Right lung (tissue), 5 donors: ENCODE results near the gene VAV1. TPM values are rescaled to one million over a fixed set of nuclear protein-coding genes. Genes with fewer than 3 reads are reported as not detected.
"Not testable (repeated sequence)": the region's sequence is repeated elsewhere in the genome, so short reads cannot be mapped to it uniquely, and the experiment has no call there.

Experiments used
- DNase-seq, 2 donors: peaks; one replicate each; pipeline ENCODE4 v3.0.0-alpha.2; 2013
- polyA plus RNA-seq, 5 donors: library from polyadenylated mRNA; unstranded; fragments of 120-200 nt; gene quantifications; one replicate each; pipeline versions ENCODE4 v1.2.1 to v1.2.3, GENCODE V29; 2013; ENCODE audit warnings: inconsistent platforms in 1 of 5, low replicate concordance in 1 of 5; ENCODE audit not compliant: insufficient read length in 5 of 5, insufficient read depth in 1 of 5

The VAV1 gene
- polyA plus RNA-seq, 5 donors, result 2.0 to 2.6 (median 2.2) TPM

DNA sequence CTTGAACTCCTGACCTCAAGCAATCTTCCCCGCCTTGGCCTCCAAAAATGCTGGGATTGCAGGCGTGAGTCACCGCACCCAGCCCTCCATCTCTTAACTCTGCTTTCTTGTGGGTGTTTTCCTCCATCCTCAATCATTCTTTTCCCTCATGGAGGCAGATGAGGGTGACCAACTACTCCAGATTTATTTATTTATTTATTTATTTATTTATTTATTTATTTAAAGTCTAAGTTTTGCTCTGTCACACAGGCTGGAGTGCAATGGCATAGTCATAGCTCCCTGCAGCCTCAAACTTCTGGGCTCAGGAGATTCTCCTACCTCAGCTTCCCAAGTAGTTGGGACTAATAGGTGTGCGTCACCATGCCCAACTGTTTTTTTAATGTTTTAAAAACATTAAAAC lies 14.9 kb downstream of the VAV1 start:
- DNase-seq, result no peak

DNA sequence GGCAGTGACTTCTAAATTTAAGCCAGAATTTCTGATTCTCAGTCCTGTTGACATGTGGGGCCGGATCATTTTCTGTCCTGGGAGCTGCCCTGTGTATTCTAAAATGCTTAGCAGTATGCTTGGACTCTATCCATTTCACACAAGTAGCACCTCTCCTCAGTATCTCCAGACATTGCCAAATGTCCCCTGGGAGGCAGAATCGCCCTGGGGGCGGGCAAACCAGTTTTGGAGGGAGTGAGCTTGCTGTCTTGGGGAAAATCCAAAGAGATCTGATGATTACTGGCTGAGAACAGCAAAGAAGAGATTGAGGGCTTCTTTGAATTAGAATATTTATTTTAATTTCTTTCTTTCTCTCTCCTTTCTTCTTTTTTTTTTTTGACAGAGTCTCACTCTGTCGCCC lies 16.4 kb downstream of the VAV1 start:
- no peak for DNase-seq

DNA sequence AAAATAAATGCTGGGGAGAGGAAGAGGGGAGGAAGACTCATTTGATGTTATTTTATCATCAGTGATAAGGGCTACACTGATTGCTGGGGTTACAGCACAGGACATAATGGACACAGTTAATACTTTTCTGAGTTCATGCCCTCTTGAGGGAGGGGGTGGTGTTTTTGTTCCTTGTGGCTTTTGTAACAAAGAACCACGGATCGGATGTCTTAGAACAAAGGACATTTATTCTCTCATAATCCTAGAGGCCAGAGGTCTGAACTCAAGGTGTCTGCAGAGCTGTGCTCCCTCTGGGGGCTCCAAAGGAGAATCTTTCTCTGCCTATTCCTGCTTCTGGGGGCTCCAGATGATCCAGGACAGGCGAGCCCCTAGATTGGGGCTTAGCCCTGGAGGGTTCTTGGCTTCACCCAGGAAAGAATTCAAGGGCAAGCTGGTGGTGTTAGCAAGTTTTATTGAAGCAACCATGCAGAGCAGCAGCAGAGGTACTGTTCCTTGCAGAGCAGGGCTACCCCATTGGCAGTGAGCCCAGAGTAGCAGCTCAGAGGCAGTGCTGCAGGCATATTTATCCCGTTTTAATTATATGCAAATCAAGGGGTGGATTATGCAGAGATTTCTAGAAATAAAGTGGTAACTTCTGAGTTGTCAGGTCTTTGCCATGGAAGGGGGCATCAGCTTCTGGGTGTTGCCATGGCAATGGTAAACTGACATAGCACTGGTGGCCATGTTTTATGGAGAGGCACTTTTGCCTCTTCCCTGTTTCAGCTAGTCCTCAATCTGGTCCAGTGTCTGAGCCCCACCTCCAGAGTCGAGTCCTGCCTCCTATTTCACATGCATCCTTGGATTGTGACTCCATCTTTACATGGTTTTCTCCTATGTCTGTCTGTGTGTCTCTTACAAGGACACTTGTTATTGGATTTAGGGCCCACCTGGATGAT lies 18.0 kb downstream of the VAV1 start:
- DNase-seq, result no peak

DNA sequence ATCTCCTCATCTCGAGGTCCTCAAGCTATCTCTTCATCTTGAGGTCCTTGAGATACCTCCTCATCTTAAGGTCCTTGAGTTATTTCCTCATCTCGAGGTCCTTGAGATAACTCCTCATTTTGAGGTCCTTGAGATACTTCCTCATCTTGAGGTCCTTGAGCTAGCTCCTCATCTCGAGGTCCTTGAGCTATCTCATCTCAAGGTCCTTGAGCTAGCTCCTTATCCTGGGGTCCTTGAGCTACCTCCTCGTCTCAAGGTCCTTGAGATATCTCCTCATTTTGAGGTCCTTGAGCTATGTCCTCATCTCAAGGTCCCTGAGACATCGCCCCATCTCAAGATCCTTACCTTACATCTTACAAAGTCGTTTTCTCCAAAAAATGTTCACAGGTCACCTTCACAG lies 18.7 kb downstream of the VAV1 start:
- DNase-seq, result no peak

DNA sequence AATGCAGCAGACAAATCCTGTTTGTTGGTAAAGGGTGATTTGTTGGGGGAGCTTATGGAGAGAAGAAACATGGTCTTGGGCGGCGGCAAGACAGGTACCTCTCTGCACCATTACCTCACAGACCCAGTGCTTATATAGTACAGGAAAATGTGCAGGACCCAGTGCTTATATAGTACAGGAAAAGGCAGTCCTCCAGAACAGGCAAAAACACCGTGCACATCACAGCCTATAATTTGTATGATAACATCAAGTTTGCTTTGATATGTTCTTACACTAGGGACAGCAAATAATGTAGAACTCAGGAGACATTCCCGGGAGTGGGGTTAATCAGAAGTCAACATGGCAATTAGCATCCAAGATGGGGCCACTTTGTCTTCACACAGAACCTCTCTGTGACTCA lies 20.9 kb downstream of the VAV1 start:
- no peak for DNase-seq

DNA sequence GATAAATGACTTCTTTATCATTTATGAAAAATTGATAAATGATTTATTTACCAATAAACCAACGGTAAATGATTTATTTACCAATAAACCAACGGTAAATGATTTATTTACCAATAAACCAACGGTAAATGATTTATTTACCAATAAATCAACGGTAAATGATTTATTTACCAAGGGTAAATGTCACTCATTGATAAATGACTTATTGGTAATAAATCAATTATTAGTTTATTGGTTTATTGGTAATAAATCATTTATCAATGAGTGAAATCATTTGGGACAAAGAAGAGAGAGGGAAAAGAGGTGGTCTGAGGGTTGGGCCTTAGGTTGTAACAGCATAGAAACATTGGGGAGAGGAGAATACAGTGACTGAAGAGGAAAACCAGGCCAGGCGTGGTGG lies 21.5 kb downstream of the VAV1 start:
- DNase-seq, result no peak

DNA sequence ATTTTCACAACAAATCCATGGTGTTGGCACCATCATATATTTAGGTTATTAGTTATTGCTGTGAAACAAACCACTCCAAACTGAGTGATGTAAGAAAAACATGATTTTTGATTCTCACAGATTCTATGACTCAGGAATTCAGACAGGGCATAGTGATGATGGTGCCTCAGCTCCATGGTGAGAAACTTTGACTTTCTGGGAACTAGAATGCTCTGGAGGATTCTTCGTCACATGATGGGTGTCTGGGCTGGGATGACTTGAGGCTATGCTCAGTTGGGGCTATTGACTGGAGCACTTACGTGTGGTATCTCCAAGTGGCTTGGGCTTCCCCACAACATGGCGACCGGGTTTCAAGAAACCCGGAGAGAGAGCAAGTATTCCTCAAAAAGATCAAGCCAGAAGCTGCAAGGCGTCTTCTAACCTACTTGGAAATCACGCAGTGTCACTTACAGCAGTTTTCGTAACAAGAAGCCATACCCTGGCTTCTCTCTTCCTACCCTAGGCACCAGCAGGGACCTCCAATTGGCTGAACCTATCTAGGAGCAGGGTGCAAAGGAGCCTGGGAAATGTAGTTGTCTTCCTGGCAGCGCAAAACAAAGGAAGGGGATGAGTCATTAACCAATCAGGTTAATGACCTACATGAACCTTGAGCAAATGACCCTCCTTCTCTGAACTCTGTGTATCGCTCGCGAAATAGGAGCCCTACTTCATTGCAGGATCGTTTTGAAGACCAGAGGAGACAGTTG lies 22.4 kb downstream of the VAV1 start:
- DNase-seq, result no peak

DNA sequence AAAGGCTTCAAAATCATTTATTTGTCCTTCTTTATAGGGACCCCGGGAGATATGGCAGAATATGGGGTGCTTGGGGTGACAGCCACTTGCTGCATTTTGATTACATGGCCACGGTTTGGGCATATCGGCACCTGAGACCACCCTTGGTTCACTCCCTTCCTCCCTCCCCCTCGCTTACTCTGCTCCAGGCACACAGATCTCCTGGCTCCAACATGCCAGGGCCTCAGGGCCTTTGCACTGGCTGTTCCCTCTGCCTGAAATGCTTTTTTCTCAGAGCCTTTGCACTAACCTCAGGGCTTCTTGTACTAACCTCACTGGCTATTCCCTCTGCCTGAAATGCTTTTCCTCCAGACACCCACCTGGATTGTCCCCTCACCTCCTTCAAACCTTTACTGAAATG lies 23.8 kb downstream of the VAV1 start:
- DNase-seq, result no peak

DNA sequence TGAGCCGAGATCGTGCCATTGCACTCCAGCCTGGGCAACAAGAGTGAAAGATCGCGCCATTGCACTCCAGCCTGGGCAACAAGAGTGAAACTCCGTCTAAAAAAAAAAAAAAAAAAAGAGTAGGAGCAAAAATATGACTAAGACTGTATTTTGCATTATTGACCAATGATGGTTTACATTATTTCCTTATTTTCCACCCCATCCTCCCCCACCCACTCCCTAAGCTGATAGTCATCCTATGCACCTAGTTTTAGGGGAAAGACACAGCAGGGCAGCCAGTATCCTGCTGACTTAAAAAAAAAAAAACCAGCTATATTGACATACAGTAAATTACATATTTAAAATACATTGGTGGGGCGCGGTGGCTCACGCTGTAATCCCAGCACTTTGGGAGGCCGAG lies 25.1 kb downstream of the VAV1 start:
- no peak for DNase-seq

DNA sequence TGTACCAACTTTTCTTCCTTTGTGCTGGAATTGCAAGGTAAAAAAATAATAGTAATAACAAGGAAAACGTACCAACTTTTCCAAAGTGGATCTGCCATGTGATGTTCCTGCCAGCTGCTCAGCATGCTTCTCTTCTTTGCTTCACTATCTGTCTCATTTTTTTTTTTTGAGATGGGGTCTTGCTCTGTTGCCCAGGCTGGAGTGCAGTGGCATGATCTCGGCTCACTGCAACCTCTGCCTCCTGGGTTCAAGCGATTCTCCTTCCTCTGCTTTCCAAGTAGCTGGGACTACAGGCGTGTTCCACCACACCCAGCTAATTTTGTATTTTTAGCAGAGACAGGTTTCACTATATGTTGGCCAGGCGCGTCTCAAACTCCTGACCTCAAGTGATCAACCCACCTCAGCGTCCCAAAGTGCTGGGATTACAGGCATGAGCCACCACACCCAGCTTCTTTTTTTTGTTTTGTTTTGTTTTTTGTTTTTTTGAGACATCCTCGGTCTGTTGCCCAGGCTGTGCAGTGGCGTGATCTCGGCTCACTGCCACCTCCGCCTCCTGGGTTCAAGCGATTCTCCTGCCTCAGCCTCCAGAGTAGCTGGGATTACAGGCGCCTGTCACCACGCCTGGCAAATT lies 27.8 kb downstream of the VAV1 start:
- DNase-seq, result not testable (repeated sequence)

DNA sequence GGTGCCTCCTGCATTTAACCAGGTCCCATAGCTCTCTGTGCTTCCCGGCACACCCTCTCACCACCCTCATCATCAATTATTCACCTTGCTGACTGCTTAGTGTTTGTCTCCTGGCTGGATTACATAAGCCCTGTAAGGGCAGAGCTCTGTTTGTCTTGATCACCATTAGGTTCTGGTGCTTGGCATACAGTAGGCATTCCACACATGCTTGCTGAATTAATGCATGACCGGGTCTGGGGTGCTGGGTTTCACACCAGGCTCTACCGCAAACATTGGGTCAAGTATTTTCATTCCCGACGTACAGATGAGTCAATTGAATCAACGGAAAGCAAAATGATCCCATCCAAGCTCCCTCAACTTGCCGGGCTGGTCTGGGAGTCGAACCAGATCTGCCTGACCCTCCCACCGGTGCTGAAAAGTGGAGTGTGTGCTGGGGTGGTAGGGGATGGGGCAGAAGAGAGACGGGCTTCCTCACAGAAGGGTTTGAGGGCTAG lies 28.5 kb downstream of the VAV1 start:
- no peak for DNase-seq

DNA sequence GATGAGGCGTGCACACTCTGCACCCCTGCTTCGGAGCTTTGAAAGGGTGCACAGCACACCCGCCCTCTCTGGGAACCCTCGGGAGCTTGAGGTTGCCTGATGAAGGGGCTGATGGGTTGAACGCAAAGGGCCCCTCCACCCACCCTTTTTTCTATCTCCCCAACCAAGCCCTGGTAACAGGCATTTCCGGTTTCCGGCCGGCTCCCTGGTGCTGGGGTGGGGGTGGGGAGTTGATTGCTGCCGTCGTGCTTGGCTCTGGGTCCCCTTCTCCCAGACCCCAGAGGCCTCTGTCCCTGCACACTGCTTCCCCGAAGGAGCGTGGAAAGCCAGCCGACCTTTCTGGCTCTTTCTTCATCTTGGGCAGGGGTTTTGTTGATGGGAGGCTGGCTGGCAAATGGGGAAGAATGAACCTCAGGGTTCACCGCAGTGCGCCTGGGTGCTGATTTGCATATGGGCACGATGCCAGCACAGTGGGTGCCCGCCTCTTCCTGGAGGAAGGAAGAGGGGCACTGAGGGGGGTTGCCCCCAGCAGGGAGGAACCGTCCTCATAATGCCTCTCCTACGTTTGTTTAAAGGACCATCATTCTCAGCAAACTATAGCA lies 29.1 kb downstream of the VAV1 start:
- DNase-seq, result peak; percentile 22 to 27

DNA sequence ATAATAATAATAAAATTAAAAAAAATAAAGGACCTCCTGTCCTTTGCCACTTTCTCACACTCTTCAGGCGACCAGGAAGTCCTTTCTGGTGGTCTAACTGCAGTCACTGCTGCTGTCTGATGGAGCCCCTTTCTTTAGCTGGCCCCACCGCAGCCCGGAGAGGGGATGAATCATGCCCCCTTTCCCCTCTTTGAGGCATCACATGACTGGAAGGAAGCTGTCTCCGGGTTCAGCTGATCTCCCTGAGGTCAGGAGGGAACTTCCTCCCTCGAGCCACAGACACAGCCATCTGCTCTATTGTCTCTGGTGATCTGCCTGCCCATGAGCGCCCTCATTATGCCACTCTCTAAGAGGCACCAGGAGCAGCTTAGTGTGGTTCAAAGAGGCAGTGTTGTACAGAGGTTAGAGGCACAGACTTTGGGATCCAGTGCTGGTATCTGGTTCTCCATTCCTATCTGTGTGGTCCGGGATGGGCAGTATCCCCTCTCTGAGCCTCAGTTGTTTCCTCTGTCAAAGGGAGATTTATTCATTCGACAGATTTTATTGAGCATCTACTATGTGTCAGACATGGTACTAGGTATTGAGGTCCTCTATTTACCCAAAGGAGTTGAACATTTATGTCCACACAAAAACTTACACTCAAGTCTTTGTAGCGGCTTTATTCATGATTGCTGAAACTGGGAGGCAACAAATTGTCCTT lies 30.0 kb downstream of the VAV1 start:
- no peak for DNase-seq

DNA sequence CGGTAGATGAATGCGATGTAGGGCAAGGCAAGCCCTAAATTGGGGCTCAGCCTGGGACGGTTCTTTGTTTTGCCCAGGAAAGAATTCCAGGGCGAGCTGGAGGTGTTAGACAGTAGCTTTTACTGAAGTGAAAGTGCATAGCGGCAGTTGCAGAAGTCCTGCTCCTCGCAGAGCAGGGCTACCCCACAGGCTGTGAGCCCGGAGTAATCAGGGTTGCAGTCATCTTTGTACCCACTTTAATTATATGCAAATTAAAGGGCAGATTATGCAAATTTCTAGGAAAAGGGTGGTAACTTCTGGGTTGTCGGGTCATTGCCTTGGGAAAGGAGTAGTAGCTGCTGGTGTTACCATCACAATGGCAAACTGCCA lies 30.5 kb downstream of the VAV1 start:
- DNase-seq, result no peak

DNA sequence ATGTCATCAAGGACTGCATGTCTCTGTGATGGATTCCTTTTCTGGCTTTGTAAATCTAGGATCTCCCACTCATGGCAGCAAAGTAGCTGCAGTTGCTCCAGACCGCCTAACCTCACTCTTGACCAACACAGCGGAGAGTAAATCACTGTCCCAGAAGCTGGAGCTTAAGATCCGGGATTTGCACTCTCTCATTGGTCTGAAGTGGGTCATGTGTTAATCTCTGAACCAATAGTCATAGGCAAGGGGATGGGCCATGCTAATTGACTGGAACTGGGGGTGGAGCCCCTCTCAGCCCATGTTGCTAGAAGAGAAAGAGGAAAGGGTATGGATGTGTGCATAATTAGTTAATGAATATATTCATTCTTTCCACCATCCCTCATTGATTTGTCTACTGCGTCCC lies 34.0 kb downstream of the VAV1 start:
- no peak for DNase-seq

DNA sequence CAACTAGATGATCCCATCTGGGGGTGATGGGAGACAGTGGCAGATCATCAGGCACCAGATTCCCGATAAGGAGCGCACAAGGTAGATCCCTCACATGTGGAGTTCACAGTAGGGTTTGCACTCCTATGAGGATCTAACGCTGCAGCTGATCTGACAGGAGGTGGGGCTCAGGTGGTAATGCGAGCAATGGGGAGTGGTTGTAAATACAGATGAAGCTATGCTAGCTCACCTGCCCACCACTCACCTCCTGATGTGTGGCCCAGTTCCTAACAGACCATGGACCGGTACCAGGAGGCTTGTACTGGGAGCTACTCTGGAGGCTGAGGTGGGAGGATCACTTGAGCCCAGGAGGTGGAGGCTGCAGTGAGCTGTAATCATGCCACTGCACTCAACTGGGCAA lies 34.8 kb downstream of the VAV1 start:
- no peak for DNase-seq

DNA sequence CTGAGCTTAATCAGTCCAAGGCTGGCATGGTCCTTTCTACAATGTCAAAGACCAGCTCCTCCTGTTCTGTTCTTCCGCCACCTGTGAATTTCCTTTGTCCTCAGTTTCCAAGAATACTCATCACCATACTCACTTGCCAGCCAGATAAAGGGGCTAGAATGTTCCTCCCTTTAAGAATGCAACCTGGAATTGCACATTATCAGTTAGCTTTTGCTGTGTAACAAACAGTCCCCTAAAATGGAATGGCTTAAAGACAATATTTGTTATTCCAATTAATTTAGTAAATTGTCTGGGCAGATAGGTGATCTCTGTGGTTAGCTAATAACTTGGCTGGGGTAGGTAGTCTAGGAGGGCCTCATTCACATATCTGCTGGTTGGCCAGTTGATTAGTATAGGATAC lies 36.0 kb downstream of the VAV1 start:
- DNase-seq, result no peak

DNA sequence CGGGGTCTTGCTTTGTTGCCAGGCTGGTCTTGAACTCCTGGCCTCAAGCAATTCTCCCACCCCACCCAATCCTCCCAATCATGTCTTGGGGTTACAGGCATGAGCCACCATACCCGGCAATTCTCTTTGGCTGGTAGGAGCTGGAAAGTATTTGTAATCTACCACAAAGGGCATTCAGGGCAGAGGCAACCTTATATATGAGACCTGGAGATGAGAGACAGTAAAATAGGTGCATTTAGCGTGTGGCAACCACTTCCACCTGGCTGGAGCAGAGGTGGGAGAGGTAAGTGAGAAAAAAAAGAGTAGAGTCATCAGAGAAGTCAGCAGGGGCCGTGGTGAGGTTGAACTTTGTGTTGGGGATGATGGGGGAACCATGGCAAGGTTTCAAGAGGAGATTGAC lies 36.8 kb downstream of the VAV1 start:
- DNase-seq, result no peak

DNA sequence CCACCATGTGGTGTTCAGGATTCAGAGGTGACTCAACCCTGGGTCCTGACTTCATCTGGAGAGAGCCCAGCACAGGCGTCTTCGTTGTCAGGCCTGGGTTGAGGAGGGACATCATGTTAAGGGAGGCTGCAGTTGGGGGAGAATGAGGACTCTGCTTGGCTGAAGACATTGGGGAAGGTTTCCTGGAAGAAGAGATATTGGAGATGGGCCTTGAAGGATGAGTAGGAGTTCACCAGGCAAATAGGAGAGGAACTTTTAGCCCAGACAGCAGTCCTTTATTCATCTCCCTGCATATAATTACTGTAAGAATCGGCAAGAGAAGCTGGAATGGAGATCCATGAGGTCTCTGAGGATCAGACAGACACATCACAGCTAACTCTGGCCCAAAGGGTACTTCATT lies 38.9 kb downstream of the VAV1 start:
- no peak for DNase-seq

DNA sequence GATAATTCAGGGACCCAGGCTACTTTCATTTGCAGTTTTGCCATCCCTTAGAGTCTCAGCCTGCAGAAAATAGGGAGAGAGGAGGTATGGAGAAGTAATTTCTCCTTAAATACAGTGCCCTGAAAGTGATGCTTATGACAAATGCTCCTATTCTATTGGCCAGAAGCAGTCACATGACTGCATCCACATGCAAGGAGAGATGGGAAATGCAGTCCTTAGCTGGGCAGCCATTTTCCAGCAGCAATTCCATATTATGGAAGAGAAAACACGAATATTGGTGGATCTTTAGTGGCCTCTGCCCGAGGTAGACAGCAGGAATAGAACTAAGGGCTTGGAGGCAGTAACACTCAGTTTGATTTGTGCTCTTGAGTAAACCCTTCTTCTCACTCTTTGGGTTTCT lies 39.4 kb downstream of the VAV1 start:
- no peak for DNase-seq

DNA sequence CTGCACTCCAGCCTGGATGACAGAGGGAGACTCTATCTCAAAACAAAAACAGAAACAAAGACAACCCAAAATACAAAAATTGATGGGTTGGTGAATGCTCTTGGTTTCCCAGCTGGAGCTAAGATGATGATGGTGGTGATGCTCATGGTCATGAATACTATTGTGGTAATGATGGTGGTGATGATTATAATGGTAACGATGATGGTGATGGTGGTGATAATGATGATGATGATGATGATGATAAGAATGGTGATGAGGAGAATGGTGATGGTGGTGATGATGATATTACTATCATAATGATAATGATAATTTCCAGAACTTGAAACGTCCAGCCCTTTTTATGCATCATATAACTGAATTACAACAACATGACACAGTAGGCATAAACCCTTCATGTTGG lies 40.1 kb downstream of the VAV1 start:
- no peak for DNase-seq

DNA sequence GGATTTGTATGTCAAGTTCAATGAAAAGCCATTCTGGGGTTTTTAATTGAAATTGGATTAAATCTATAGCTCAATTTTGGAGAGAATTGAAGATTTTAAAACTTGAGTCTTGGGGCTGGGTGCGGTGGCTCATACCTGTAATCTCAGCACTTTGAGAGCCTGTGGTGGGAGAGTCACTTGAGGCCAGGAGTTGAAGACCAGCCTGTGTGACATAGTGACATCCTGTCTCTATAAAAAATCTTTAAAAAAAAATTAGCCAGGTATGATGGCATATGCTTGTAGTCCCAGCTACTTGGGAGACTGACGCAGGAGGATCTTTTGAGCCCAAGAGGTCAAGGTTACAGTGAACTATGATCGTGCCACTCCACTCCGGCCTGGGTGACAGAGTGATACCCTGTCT lies 41.2 kb downstream of the VAV1 start:
- DNase-seq, result no peak
